IMR-90 (cell line): Measurements from ENCODE around the gene CALN1. TPM values are rescaled to one million over a fixed set of nuclear protein-coding genes. Genes with fewer than 3 reads are reported as not detected.

Experiments
- ATAC-seq: fragments of 200-7000 bp; cut with Tn5 transposase; 2 replicates; pipeline ENCODE4 v1.9.1; 2020; ENCODE audit warnings: low read depth, mild to moderate bottlenecking, moderate library complexity
- BruUV-seq: library from RNA; stranded (reverse); fragments of 400-500 nt; replicated peaks from 2 replicates; lab custom pipeline; 2021; lab: Mats Ljungman, UMichigan
- CTCF ChIA-PET: fragments of 300-600 bp; formaldehyde crosslinking; extraction: SDS; loops from one replicate; lab custom pipeline; 2021; ENCODE audit warnings: antibody characterized with exemption; lab: Yijun Ruan, JAX
- POLR2A ChIA-PET: fragments of 300-600 bp; sonication (Branson Sonifier 250); formaldehyde crosslinking; loops from one replicate; lab custom pipeline; 2022; ENCODE audit warnings: antibody characterized with exemption; ENCODE audit not compliant: unreplicated experiment; lab: Charles Lee
- DNase-seq: peaks from one replicate; pipeline ENCODE4 v3.0.0; 2013
- H2AFZ ChIP-seq: replicated peaks from 2 replicates; pipeline ENCODE3; 2013; ENCODE audit warnings: low read length, mild to moderate bottlenecking; ENCODE audit not compliant: poor library complexity
- H2AK5ac ChIP-seq: 2 replicates; pipeline ENCODE4 v1.6.1; 2013; ENCODE audit warnings: low read depth, low read length, inconsistent platforms
- H2AK9ac ChIP-seq: replicated peaks from 2 replicates; pipeline ENCODE3; 2013; ENCODE audit warnings: mild to moderate bottlenecking, low read depth, low read length, moderate library complexity; ENCODE audit not compliant: poor library complexity
- H2BK120ac ChIP-seq: 2 replicates; pipeline ENCODE4 v1.6.1; 2013; ENCODE audit warnings: low read depth, low read length, inconsistent platforms
- H2BK15ac ChIP-seq: 3 replicates; pipeline ENCODE4 v1.6.1; 2013; ENCODE audit warnings: low read depth, low read length, inconsistent platforms
- H2BK20ac ChIP-seq: 2 replicates; pipeline ENCODE4 v1.6.1; 2013; ENCODE audit warnings: low read depth, mild to moderate bottlenecking, inconsistent platforms, low read length, moderate library complexity
- H2BK5ac ChIP-seq: 2 replicates; pipeline ENCODE4 v1.6.1; 2013; ENCODE audit warnings: mild to moderate bottlenecking, low read depth, low read length, inconsistent platforms; ENCODE audit not compliant: poor library complexity, severe bottlenecking
- H3K14ac ChIP-seq: replicated peaks from 2 replicates; pipeline ENCODE4 v1.6.1; 2013; ENCODE audit warnings: low read depth, low read length, inconsistent platforms
- H3K18ac ChIP-seq: 2 replicates; pipeline ENCODE4 v1.6.1; 2013; ENCODE audit warnings: low read depth, low read length, control low read depth
- H3K23ac ChIP-seq: 2 replicates; pipeline ENCODE4 v1.6.1; 2013; ENCODE audit warnings: low read depth, low read length, inconsistent platforms
- H3K27ac ChIP-seq: 2 replicates; pipeline ENCODE4 v1.5.1; 2013; ENCODE audit warnings: mild to moderate bottlenecking, control low read depth, low read length; ENCODE audit not compliant: insufficient read depth
- H3K27me3 ChIP-seq: 2 replicates; pipeline ENCODE4 v1.6.1; 2013; ENCODE audit warnings: low read length; ENCODE audit not compliant: control insufficient read depth, insufficient read depth
- H3K36me3 ChIP-seq: 2 replicates; pipeline ENCODE4 v1.6.1; 2013; ENCODE audit warnings: low read length, mixed read lengths; ENCODE audit not compliant: control insufficient read depth, insufficient read depth
- H3K4ac ChIP-seq: 2 replicates; pipeline ENCODE4 v1.6.1; 2013; ENCODE audit warnings: low read depth, low read length, inconsistent platforms
- H3K4me1 ChIP-seq: 2 replicates; pipeline ENCODE4 v1.6.1; 2013; ENCODE audit warnings: low read length, mixed read lengths; ENCODE audit not compliant: control insufficient read depth, insufficient read depth
- H3K4me2 ChIP-seq: 2 replicates; pipeline ENCODE4 v1.6.1; 2013; ENCODE audit warnings: low read depth, mild to moderate bottlenecking, control low read depth, low read length, moderate library complexity
- H3K4me3 ChIP-seq: 2 replicates; pipeline ENCODE4 v1.5.1; 2013; ENCODE audit warnings: low read depth, mild to moderate bottlenecking, control low read depth, low read length, moderate library complexity; ENCODE audit not compliant: insufficient read depth
- H3K56ac ChIP-seq: 2 replicates; pipeline ENCODE4 v1.6.1; 2013; ENCODE audit warnings: low read length, inconsistent platforms; ENCODE audit not compliant: insufficient read depth; ENCODE audit errors: extremely low read depth
- H3K79me1 ChIP-seq, 2 experiments: 2 replicates each; pipeline ENCODE4 v1.6.1; 2013; ENCODE audit warnings: low read length in 2 of 2, inconsistent platforms in 1 of 2, low read depth in 1 of 2
- H3K9ac ChIP-seq: 2 replicates; pipeline ENCODE4 v1.6.1; 2013; ENCODE audit warnings: low read depth, low read length, control low read depth
- H3K9me1 ChIP-seq: 2 replicates; pipeline ENCODE4 v1.6.1; 2013; ENCODE audit warnings: low read length, inconsistent platforms; ENCODE audit not compliant: insufficient read depth
- H3K9me3 ChIP-seq: 2 replicates; pipeline ENCODE4 v1.6.1; 2013; ENCODE audit warnings: low read length; ENCODE audit not compliant: control insufficient read depth, insufficient read depth
- H4K20me1 ChIP-seq: 2 replicates; pipeline ENCODE4 v1.6.1; 2013; ENCODE audit warnings: low read length, inconsistent platforms; ENCODE audit not compliant: insufficient read depth
- H4K5ac ChIP-seq: 2 replicates; pipeline ENCODE4 v1.6.1; 2013; ENCODE audit warnings: mild to moderate bottlenecking, low read depth, low read length, control low read depth
- H4K8ac ChIP-seq, 2 experiments: 2 replicates each; pipeline ENCODE4 v1.6.1; 2013; ENCODE audit warnings: low read depth in 2 of 2, low read length in 2 of 2, control low read depth in 1 of 2, inconsistent platforms in 1 of 2
- H4K91ac ChIP-seq: 2 replicates; pipeline ENCODE4 v1.6.1; 2013; ENCODE audit warnings: low read depth, low read length, inconsistent platforms; ENCODE audit not compliant: insufficient read depth
- BHLHE40 ChIP-seq: fragments of 150-350 bp; IDR thresholded peaks from 2 replicates; pipeline ENCODE4 v1.6.1; 2016; ENCODE audit warnings: mild to moderate bottlenecking, low read depth, low read length
- CEBPB ChIP-seq: IDR thresholded peaks from 2 replicates; pipeline ENCODE4 v1.6.1; 2012; ENCODE audit warnings: low read depth, low read length, improper control_type of control experiment
- CHD1 ChIP-seq: IDR thresholded peaks from 2 replicates; pipeline ENCODE4 v1.6.1; 2012; ENCODE audit warnings: low read depth, low read length, improper control_type of control experiment
- FOS ChIP-seq: fragments of 150-350 bp; IDR thresholded peaks from 2 replicates; pipeline ENCODE4 v1.6.1; 2016; ENCODE audit warnings: low read depth, low read length
- MAFK ChIP-seq: IDR thresholded peaks from 2 replicates; pipeline ENCODE4 v1.6.1; 2012; ENCODE audit warnings: low read depth, low read length, improper control_type of control experiment
- MAZ ChIP-seq: IDR thresholded peaks from 2 replicates; pipeline ENCODE4 v1.6.1; 2012; ENCODE audit warnings: low read depth, mild to moderate bottlenecking, low read length, improper control_type of control experiment, moderate library complexity, borderline replicate concordance
- MXI1 ChIP-seq: IDR thresholded peaks from 2 replicates; pipeline ENCODE4 v1.6.1; 2012; ENCODE audit warnings: low read depth, mild to moderate bottlenecking, low read length, moderate library complexity, borderline replicate concordance
- NFE2L2 ChIP-seq: fragments of 150-350 bp; IDR thresholded peaks from 2 replicates; pipeline ENCODE4 v1.6.1; 2016; ENCODE audit warnings: low read depth, mild to moderate bottlenecking, low read length
- POLR2A ChIP-seq: IDR thresholded peaks from 2 replicates; pipeline ENCODE4 v1.6.1; 2012; ENCODE audit warnings: mild to moderate bottlenecking, low read depth, low read length
- RAD21 ChIP-seq: IDR thresholded peaks from 2 replicates; pipeline ENCODE4 v1.6.1; 2012; ENCODE audit warnings: low read length, improper control_type of control experiment
- RCOR1 ChIP-seq: IDR thresholded peaks from 2 replicates; pipeline ENCODE4 v1.6.1; 2012; ENCODE audit warnings: mild to moderate bottlenecking, low read length, improper control_type of control experiment; ENCODE audit not compliant: insufficient replicate concordance
- RFX5 ChIP-seq: IDR thresholded peaks from 2 replicates; pipeline ENCODE4 v1.8.0; 2012; ENCODE audit warnings: low read depth, mild to moderate bottlenecking, low read length, moderate library complexity
- SMC3 ChIP-seq: fragments of 150-350 bp; IDR thresholded peaks from 2 replicates; pipeline ENCODE4 v1.6.1; 2016; ENCODE audit warnings: low read depth, mild to moderate bottlenecking, antibody characterized with exemption, low read length, moderate library complexity
- WGBS, 2 experiments: methylation state at CpG; one replicate each; pipeline versions ENCODE4 v1.1.5 to v1.1.7; 2013; ENCODE audit warnings: missing lambda C conversion rate in 2 of 2; ENCODE audit not compliant: insufficient read length in 1 of 2; ENCODE audit errors: extremely low coverage in 2 of 2; 5-methylcytosine and 5-hydroxymethylcytosine counted together
- dilution Hi-C: fragments of 300-500 bp; cut with HindIII; formaldehyde crosslinking; loops from one replicate; pipeline ENCODE4 v1.14.3; 2018; ENCODE audit warnings: low sequenced_read_pairs; ENCODE audit not compliant: unreplicated experiment
- in situ Hi-C: fragments of 300-500 bp; cut with MboI; formaldehyde crosslinking; loops from 3 replicates; pipeline ENCODE4 v1.14.3; 2019; ENCODE audit warnings: low sequenced_read_pairs, inconsistent platforms, mixed read lengths
- intact Hi-C: fragments of 100-400 bp; cut with micrococcal nuclease; formaldehyde crosslinking; loops from 2 replicates; pipeline ENCODE4 v1.10.0; 2022
- polyA plus RNA-seq, 3 experiments: library from polyadenylated mRNA; depleted of rRNA; stranded (reverse); fragments of >200 nt; gene quantifications; 2 replicates each; pipeline ENCODE4 v1.2.3, GENCODE V29; 2012; ENCODE audit warnings: low replicate concordance in 1 of 3
- total RNA-seq: library from RNA; depleted of rRNA; stranded (reverse); fragments of >200 nt; gene quantifications from 2 replicates; pipeline ENCODE4 v1.2.3, GENCODE V29; 2012
- TF ChIP-seq, protein P1 (sequence below): fragments of 150-350 bp; IDR thresholded peaks from 2 replicates; pipeline ENCODE4 v1.6.1; 2016; ENCODE audit warnings: low read depth, mild to moderate bottlenecking, low read length, moderate library complexity, borderline replicate concordance
- TF ChIP-seq, protein P2 (sequence below): fragments of 150-350 bp; IDR thresholded peaks from 2 replicates; pipeline ENCODE4 v1.6.1; 2017; ENCODE audit warnings: mild to moderate bottlenecking, antibody characterized with exemption, low read length, low read depth
- TF ChIP-seq, protein P3 (sequence below): conservative IDR thresholded peaks from 2 replicates; pipeline ENCODE4 v1.5.1; 2012; ENCODE audit warnings: mild to moderate bottlenecking, low read depth, low read length, improper control_type of control experiment

CALN1 gene
- total and polyA plus RNA-seq, 2 of the 4 experiments (the other 2 are of a cell fraction) = not detected

DNA sequence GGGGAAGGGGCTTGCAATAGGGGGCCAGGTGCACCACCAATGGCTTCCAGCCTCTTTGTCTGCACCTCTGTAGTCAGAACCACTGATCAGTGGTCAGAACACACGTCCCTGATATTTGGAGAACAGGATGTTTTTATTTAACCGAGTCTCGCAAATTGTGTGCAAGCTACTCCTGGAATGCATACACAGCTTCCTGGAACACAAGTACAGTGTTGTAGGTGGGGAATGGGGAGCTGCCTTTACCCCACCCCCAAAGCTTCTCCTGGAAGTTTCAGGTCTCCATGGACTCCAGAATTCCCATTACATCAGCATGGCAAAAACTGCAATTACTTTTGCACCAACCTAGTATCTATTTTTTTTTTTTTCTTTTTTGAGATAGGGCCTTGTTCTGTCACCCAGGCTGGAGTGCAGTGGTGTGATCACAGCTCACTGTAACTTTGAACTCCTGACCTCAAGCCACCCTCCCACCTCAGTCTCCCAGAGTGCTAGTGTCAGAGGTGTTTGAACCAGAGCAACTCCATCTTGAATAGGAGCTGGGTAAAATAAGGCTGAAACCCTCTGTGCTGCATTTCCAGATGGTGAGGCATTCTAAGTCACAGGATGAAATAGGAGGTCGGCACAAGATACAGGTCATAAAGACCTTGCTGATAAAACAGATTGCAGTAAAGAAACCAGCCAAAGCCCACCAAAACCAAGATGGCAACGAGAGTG lies 374.0 kb downstream of the CALN1 start:
- Histone ChIP-seq H3K9ac (no peak overlapping the region), H2BK15ac (no peak overlapping the region), H4K5ac (no peak overlapping the region), H3K4me1 (no peaks in the 10 kb centered on the region), H4K20me1 (no peaks in the 10 kb centered on the region), H4K91ac (no peak overlapping the region), H3K4ac (no peak overlapping the region), H2AK9ac (no peak overlapping the region), H2BK5ac (no peak overlapping the region), H3K18ac (no peak overlapping the region), H2BK20ac (no peak overlapping the region), H3K23ac (no peak overlapping the region), H3K79me1 (no peaks in the 10 kb centered on the region), H3K56ac (no peak overlapping the region), H3K36me3 (no peaks in the 10 kb centered on the region), H3K9me1 (no peaks in the 10 kb centered on the region), H3K27me3 (no peaks in the 10 kb centered on the region), H3K9me3 (peaks cover 18% of the 10 kb centered on the region), H4K8ac (no peak overlapping the region), H3K4me3 (no peak overlapping the region), H2BK120ac (no peak overlapping the region), H3K27ac (no peak overlapping the region), H2AFZ (no peak overlapping the region), H3K14ac (no peak overlapping the region), H3K4me2 (no peak overlapping the region), H2AK5ac (no peak overlapping the region)
- dilution Hi-C loops = no loop called here
- BruUV-seq = no TSS peak
- ATAC-seq (no peak), DNase-seq (no peak)
- ChIA-PET POLR2A (no interaction called here), CTCF (no interaction called here)
- no CpG with 5 or more reads among the region's 5 CpGs for WGBS, 2 experiments
- in situ Hi-C loops = no loop called here
- TF ChIP-seq RAD21 = no peak
- TF ChIP-seq RCOR1 = no peak
- TF ChIP-seq BHLHE40 = no peak
- TF ChIP-seq MXI1 = no peak
- TF ChIP-seq, protein P1, sequence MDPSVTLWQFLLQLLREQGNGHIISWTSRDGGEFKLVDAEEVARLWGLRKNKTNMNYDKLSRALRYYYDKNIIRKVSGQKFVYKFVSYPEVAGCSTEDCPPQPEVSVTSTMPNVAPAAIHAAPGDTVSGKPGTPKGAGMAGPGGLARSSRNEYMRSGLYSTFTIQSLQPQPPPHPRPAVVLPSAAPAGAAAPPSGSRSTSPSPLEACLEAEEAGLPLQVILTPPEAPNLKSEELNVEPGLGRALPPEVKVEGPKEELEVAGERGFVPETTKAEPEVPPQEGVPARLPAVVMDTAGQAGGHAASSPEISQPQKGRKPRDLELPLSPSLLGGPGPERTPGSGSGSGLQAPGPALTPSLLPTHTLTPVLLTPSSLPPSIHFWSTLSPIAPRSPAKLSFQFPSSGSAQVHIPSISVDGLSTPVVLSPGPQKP = no peak
- no peak for TF ChIP-seq POLR2A
- TF ChIP-seq, protein P2, sequence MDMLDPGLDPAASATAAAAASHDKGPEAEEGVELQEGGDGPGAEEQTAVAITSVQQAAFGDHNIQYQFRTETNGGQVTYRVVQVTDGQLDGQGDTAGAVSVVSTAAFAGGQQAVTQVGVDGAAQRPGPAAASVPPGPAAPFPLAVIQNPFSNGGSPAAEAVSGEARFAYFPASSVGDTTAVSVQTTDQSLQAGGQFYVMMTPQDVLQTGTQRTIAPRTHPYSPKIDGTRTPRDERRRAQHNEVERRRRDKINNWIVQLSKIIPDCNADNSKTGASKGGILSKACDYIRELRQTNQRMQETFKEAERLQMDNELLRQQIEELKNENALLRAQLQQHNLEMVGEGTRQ = no peak
- no peak for TF ChIP-seq CEBPB
- TF ChIP-seq SMC3 = no peak
- TF ChIP-seq, protein P3, sequence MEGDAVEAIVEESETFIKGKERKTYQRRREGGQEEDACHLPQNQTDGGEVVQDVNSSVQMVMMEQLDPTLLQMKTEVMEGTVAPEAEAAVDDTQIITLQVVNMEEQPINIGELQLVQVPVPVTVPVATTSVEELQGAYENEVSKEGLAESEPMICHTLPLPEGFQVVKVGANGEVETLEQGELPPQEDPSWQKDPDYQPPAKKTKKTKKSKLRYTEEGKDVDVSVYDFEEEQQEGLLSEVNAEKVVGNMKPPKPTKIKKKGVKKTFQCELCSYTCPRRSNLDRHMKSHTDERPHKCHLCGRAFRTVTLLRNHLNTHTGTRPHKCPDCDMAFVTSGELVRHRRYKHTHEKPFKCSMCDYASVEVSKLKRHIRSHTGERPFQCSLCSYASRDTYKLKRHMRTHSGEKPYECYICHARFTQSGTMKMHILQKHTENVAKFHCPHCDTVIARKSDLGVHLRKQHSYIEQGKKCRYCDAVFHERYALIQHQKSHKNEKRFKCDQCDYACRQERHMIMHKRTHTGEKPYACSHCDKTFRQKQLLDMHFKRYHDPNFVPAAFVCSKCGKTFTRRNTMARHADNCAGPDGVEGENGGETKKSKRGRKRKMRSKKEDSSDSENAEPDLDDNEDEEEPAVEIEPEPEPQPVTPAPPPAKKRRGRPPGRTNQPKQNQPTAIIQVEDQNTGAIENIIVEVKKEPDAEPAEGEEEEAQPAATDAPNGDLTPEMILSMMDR = no peak
- no peak for TF ChIP-seq MAFK
- TF ChIP-seq MAZ = no peak
- TF ChIP-seq FOS = no peak
- no peak for TF ChIP-seq NFE2L2
- TF ChIP-seq CHD1 = no peak
- TF ChIP-seq RFX5 = no peak
- intact Hi-C loops = no loop called here
